ENCODE results near the gene PRKAG2.

Gene PRKAG2

GRCh38 chr7:151674161-151674920, 202.6 kb downstream of the PRKAG2 start:
- Histone ChIP-seq H3K4me3 (no peak overlapping the region), H3K36me3 (ENCODE audit: insufficient read depth, low read length) (no peaks in the 10 kb centered on the region), H3K9me3 (ENCODE audit: low read depth, low read length) (no peaks in the 10 kb centered on the region), H3K9ac (ENCODE audit: insufficient read length) (peak overlapping the region; percentile 10), H3K27ac (no peak overlapping the region)
- DNase-seq (ENCODE audit: low read depth, low spot score) = no peak
- TF ChIP-seq POLR2AphosphoS5 (IDR thresholded peaks at IDR 0.05; ENCODE audit: borderline replicate concordance, low read depth, low read length) = no peak
- TF ChIP-seq FOXP2 (optimal IDR thresholded peaks at IDR 0.05; ENCODE audit: control extremely low read depth, extremely low read length, insufficient read depth) = no peak
- no peak for TF ChIP-seq EZH2 (IDR thresholded peaks at IDR 0.05)

GRCh38 chr7:151673216-151673615, 203.7 kb downstream of the PRKAG2 start:
- no peak overlapping the region for H3K27ac ChIP-seq
- no peak overlapping the region for H3K4me3 ChIP-seq
- no peaks in the 10 kb centered on the region for H3K36me3 ChIP-seq (ENCODE audit: insufficient read depth, low read length)
- DNase-seq (ENCODE audit: low read depth, low spot score) = no peak
- TF ChIP-seq FOXP2 (optimal IDR thresholded peaks at IDR 0.05; ENCODE audit: control extremely low read depth, extremely low read length, insufficient read depth) = no peak
- no peak for TF ChIP-seq POLR2AphosphoS5 (IDR thresholded peaks at IDR 0.05; ENCODE audit: borderline replicate concordance, low read depth, low read length)
- no peak for TF ChIP-seq EZH2 (IDR thresholded peaks at IDR 0.05)
- no peak overlapping the region for H3K9ac ChIP-seq (ENCODE audit: insufficient read length)
- no peaks in the 10 kb centered on the region for H3K9me3 ChIP-seq (ENCODE audit: low read depth, low read length)

GRCh38 chr7:151672716-151673115, 204.2 kb downstream of the PRKAG2 start:
- TF ChIP-seq FOXP2 (optimal IDR thresholded peaks at IDR 0.05; ENCODE audit: control extremely low read depth, extremely low read length, insufficient read depth) (no peak), EZH2 (IDR thresholded peaks at IDR 0.05) (no peak), POLR2AphosphoS5 (IDR thresholded peaks at IDR 0.05; ENCODE audit: borderline replicate concordance, low read depth, low read length) (no peak)
- Histone ChIP-seq H3K27ac (no peak overlapping the region), H3K4me3 (no peak overlapping the region), H3K9ac (ENCODE audit: insufficient read length) (no peak overlapping the region), H3K9me3 (ENCODE audit: low read depth, low read length) (no peaks in the 10 kb centered on the region), H3K36me3 (ENCODE audit: insufficient read depth, low read length) (no peaks in the 10 kb centered on the region)
- no peak for DNase-seq (ENCODE audit: low read depth, low spot score)

- no peak for DNase-seq (ENCODE audit: low read depth, low spot score)
- TF ChIP-seq FOXP2 (optimal IDR thresholded peaks at IDR 0.05; ENCODE audit: control extremely low read depth, extremely low read length, insufficient read depth) (no peak), EZH2 (IDR thresholded peaks at IDR 0.05) (no peak), POLR2AphosphoS5 (IDR thresholded peaks at IDR 0.05; ENCODE audit: borderline replicate concordance, low read depth, low read length) (no peak)
- H3K9ac ChIP-seq (ENCODE audit: insufficient read length) = no peak overlapping the region
- no peak overlapping the region for H3K4me3 ChIP-seq
- H3K9me3 ChIP-seq (ENCODE audit: low read depth, low read length) = no peaks in the 10 kb centered on the region
- H3K27ac ChIP-seq = no peak overlapping the region
- no peaks in the 10 kb centered on the region for H3K36me3 ChIP-seq (ENCODE audit: insufficient read depth, low read length)
Observed at GRCh38 chr7:151671514-151671913, 205.4 kb downstream of the PRKAG2 start.

- no peak for TF ChIP-seq FOXP2 (optimal IDR thresholded peaks at IDR 0.05; ENCODE audit: control extremely low read depth, extremely low read length, insufficient read depth)
- TF ChIP-seq EZH2 (IDR thresholded peaks at IDR 0.05) = no peak
- no peak for TF ChIP-seq POLR2AphosphoS5 (IDR thresholded peaks at IDR 0.05; ENCODE audit: borderline replicate concordance, low read depth, low read length)
- Histone ChIP-seq H3K9me3 (ENCODE audit: low read depth, low read length) (no peaks in the 10 kb centered on the region), H3K4me3 (no peak overlapping the region), H3K9ac (ENCODE audit: insufficient read length) (no peak overlapping the region), H3K36me3 (ENCODE audit: insufficient read depth, low read length) (no peaks in the 10 kb centered on the region), H3K27ac (no peak overlapping the region)
- DNase-seq (ENCODE audit: low read depth, low spot score) = no peak
Observed at GRCh38 chr7:151669762-151670161, 207.2 kb downstream of the PRKAG2 start.

GRCh38 chr7:151666886-151667285, 210.0 kb downstream of the PRKAG2 start:
- Histone ChIP-seq H3K9me3 (ENCODE audit: low read depth, low read length) (no peaks in the 10 kb centered on the region), H3K36me3 (ENCODE audit: insufficient read depth, low read length) (no peaks in the 10 kb centered on the region), H3K9ac (ENCODE audit: insufficient read length) (no peak overlapping the region), H3K27ac (no peak overlapping the region), H3K4me3 (no peak overlapping the region)
- TF ChIP-seq EZH2 (IDR thresholded peaks at IDR 0.05) = no peak
- no peak for TF ChIP-seq FOXP2 (optimal IDR thresholded peaks at IDR 0.05; ENCODE audit: control extremely low read depth, extremely low read length, insufficient read depth)
- no peak for TF ChIP-seq POLR2AphosphoS5 (IDR thresholded peaks at IDR 0.05; ENCODE audit: borderline replicate concordance, low read depth, low read length)
- no peak for DNase-seq (ENCODE audit: low read depth, low spot score)

- DNase-seq (ENCODE audit: low read depth, low spot score) = no peak
- Histone ChIP-seq H3K9ac (ENCODE audit: insufficient read length) (no peak overlapping the region), H3K4me3 (no peak overlapping the region), H3K9me3 (ENCODE audit: low read depth, low read length) (no peaks in the 10 kb centered on the region), H3K36me3 (ENCODE audit: insufficient read depth, low read length) (no peaks in the 10 kb centered on the region), H3K27ac (no peak overlapping the region)
- TF ChIP-seq POLR2AphosphoS5 (IDR thresholded peaks at IDR 0.05; ENCODE audit: borderline replicate concordance, low read depth, low read length) (no peak), FOXP2 (optimal IDR thresholded peaks at IDR 0.05; ENCODE audit: control extremely low read depth, extremely low read length, insufficient read depth) (no peak), EZH2 (IDR thresholded peaks at IDR 0.05) (no peak)
Observed at GRCh38 chr7:151665368-151665767, 211.5 kb downstream of the PRKAG2 start.

- H3K9me3 ChIP-seq (ENCODE audit: low read depth, low read length) = no peaks in the 10 kb centered on the region
- H3K27ac ChIP-seq = no peak overlapping the region
- H3K36me3 ChIP-seq (ENCODE audit: insufficient read depth, low read length) = no peaks in the 10 kb centered on the region
- no peak for DNase-seq (ENCODE audit: low read depth, low spot score)
- H3K9ac ChIP-seq (ENCODE audit: insufficient read length) = no peak overlapping the region
- H3K4me3 ChIP-seq = no peak overlapping the region
- no peak for TF ChIP-seq POLR2AphosphoS5 (IDR thresholded peaks at IDR 0.05; ENCODE audit: borderline replicate concordance, low read depth, low read length)
- TF ChIP-seq EZH2 (IDR thresholded peaks at IDR 0.05) = no peak
- TF ChIP-seq FOXP2 (optimal IDR thresholded peaks at IDR 0.05; ENCODE audit: control extremely low read depth, extremely low read length, insufficient read depth) = no peak
Observed at GRCh38 chr7:151664268-151664667, 212.6 kb downstream of the PRKAG2 start.

Measured in SK-N-MC (cell line).